Loucy (cell line): ENCODE measurements around the gene CD209.

ENCODE experiments used
- H2AFZ ChIP-seq: fragments of 200-600 bp; sonication (generic); 2 replicates; pipeline ENCODE4 v1.6.0; 2016; ENCODE audit warnings: antibody characterized with exemption, mild to moderate bottlenecking, low read length, moderate library complexity
- H3F3A ChIP-seq: fragments of 200-600 bp; 2 replicates; pipeline ENCODE4 v1.6.0; 2016; ENCODE audit warnings: antibody characterized with exemption, low read depth, mild to moderate bottlenecking
- H3K27me3 ChIP-seq: fragments of 200-600 bp; sonication (generic); 2 replicates; pipeline ENCODE4 v1.6.1; 2014; ENCODE audit warnings: low read length, mild to moderate bottlenecking; ENCODE audit not compliant: insufficient read depth, poor library complexity, severe bottlenecking
- H3K36me3 ChIP-seq: fragments of 200-600 bp; sonication (generic); 2 replicates; pipeline ENCODE4 v1.6.1; 2016; ENCODE audit warnings: low read length; ENCODE audit not compliant: insufficient read depth
- H3K4me1 ChIP-seq: fragments of 200-600 bp; sonication (generic); 2 replicates; pipeline ENCODE4 v1.5.1; 2014; ENCODE audit warnings: low read length, mild to moderate bottlenecking; ENCODE audit not compliant: insufficient read depth, poor library complexity, severe bottlenecking
- H3K4me2 ChIP-seq: fragments of 200-600 bp; sonication (generic); 2 replicates; pipeline ENCODE4 v1.6.0; 2014; ENCODE audit warnings: antibody characterized with exemption, low read length, low read depth, mild to moderate bottlenecking; ENCODE audit not compliant: poor library complexity, severe bottlenecking
- H3K4me3 ChIP-seq: fragments of 200-600 bp; sonication (generic); 2 replicates; pipeline ENCODE4 v1.5.1; 2014; ENCODE audit warnings: low read length, mild to moderate bottlenecking, mixed read lengths; ENCODE audit not compliant: poor library complexity, severe bottlenecking
- H3K79me2 ChIP-seq: fragments of 200-600 bp; sonication (generic); 2 replicates; pipeline ENCODE4 v1.6.1; 2014; ENCODE audit warnings: low read length; ENCODE audit not compliant: insufficient read depth
- H3K9ac ChIP-seq: fragments of 200-600 bp; sonication (generic); 2 replicates; pipeline ENCODE4 v1.6.0; 2014; ENCODE audit warnings: mild to moderate bottlenecking, low read depth, low read length, moderate library complexity; ENCODE audit not compliant: poor library complexity, severe bottlenecking
- H3K9me2 ChIP-seq: fragments of 200-600 bp; sonication (generic); replicated peaks from 2 replicates; pipeline ENCODE4 v1.6.1; 2016; ENCODE audit warnings: low read depth, low read length, mixed read lengths
- H3K9me3 ChIP-seq: fragments of 200-600 bp; sonication (generic); 2 replicates; pipeline ENCODE4 v1.6.1; 2014; ENCODE audit warnings: mild to moderate bottlenecking, antibody characterized with exemption, low read length, low read depth; ENCODE audit not compliant: insufficient read depth
- H4K20me1 ChIP-seq: fragments of 200-600 bp; sonication (generic); 2 replicates; pipeline ENCODE4 v1.6.0; 2014; ENCODE audit warnings: antibody characterized with exemption, low read length, mild to moderate bottlenecking; ENCODE audit not compliant: insufficient read depth, poor library complexity, severe bottlenecking
- CTCF ChIP-seq: fragments of 200-600 bp; sonication (generic); conservative IDR thresholded peaks from 2 replicates; pipeline ENCODE4 v1.5.1; 2014; ENCODE audit warnings: mild to moderate bottlenecking, antibody characterized with exemption, low read length
- EZH2phosphoT487 ChIP-seq: fragments of 200-600 bp; IDR thresholded peaks from 2 replicates; pipeline ENCODE4 v1.6.1; 2018; ENCODE audit warnings: antibody characterized with exemption, mild to moderate bottlenecking, moderate library complexity, borderline replicate concordance

CD209 gene

DNA sequence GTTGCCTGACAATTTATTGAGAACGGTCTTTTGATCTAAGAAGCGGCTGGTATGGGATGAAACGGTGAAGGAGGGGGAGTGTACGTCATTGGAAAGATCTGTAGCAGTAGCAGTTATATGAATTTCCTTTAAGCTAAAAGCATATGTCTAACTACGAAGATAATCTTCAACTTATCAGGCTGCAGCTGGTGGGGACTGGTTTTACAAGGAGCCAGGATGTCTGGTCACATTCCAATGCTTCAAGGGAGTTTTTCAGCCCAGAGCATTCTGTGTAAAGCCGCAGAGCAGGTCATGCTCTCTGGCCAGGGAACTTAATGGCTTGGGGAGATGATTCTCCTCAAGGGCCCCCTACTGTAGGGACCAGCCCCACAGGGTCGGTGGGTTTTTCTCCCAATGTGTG, 44.9 kb upstream of the CD209 start:
- H3K79me2 ChIP-seq, result no peaks in the 10 kb centered on the region
- no peaks in the 10 kb centered on the region for H3F3A ChIP-seq
- no peaks in the 10 kb centered on the region for H3K4me1 ChIP-seq
- no peaks in the 10 kb centered on the region for H3K9me3 ChIP-seq
- no peaks in the 10 kb centered on the region for H4K20me1 ChIP-seq
- no peaks in the 10 kb centered on the region for H3K9me2 ChIP-seq
- no peak overlapping the region for H3K4me3 ChIP-seq
- no peaks in the 10 kb centered on the region for H3K27me3 ChIP-seq
- no peak overlapping the region for H3K4me2 ChIP-seq
- no peak overlapping the region for H3K9ac ChIP-seq
- TF ChIP-seq EZH2phosphoT487 (no peak), CTCF (no peak)
- no peaks in the 10 kb centered on the region for H3K36me3 ChIP-seq
- no peak overlapping the region for H2AFZ ChIP-seq

DNA sequence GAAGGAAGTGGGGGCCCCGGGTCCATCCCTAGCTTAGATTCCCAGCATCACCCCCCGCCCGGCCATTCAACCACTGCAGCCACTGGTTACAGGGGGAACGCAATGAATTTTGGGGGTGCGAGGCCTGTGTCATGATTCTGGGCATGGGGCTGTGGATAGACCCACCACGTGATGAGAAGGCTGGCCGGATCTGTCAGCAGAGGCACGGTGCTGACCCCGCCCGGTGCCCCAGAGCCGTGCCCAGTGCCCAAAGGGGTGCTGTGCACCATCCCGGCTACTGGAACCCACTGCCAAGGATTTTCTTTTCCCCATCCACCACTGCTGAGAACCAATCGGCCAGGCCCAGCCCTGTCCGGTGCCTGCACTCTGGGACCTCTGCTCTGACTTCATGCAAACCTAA, 43.1 kb upstream of the CD209 start:
- Histone ChIP-seq H3K27me3 (no peaks in the 10 kb centered on the region), H3K4me3 (no peak overlapping the region), H3K9me3 (no peaks in the 10 kb centered on the region), H3K9me2 (no peaks in the 10 kb centered on the region), H3K4me2 (no peak overlapping the region), H3K9ac (no peak overlapping the region), H4K20me1 (no peaks in the 10 kb centered on the region), H3K36me3 (no peaks in the 10 kb centered on the region), H3F3A (no peaks in the 10 kb centered on the region), H3K4me1 (no peaks in the 10 kb centered on the region), H2AFZ (no peak overlapping the region), H3K79me2 (no peaks in the 10 kb centered on the region)
- TF ChIP-seq EZH2phosphoT487, result no peak
- no peak for TF ChIP-seq CTCF

DNA sequence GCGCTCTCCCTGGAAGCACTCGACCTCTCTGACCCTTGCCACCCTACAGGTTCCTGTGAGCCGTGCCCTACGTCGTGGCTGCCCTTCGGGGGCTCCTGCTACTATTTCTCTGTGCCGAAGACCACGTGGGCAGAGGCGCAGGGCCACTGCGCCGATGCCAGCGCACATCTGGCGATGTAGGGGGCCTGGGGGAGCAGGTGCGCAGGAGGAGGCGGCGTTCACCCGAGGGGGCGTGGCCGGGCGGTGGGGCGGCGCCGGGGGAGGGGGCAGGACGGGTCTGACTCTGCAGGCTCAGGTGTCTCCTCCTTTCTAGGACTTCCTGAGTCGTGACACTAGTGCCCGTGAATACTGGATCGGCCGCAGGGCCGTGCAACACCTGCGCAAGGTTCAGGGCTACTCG, 42.1 kb upstream of the CD209 start:
- TF ChIP-seq CTCF (no peak), EZH2phosphoT487 (no peak)
- H3K9me3 ChIP-seq, result peaks cover 5% of the 10 kb centered on the region; the same call in 1 of the 2 replicates
- H3K36me3 ChIP-seq, result no peaks in the 10 kb centered on the region
- H3K9ac ChIP-seq, result no peak overlapping the region
- H3K4me2 ChIP-seq, result no peak overlapping the region
- H2AFZ ChIP-seq, result no peak overlapping the region
- H3F3A ChIP-seq, result no peaks in the 10 kb centered on the region
- H3K4me3 ChIP-seq, result no peak overlapping the region
- no peaks in the 10 kb centered on the region for H3K4me1 ChIP-seq
- no peaks in the 10 kb centered on the region for H4K20me1 ChIP-seq
- no peaks in the 10 kb centered on the region for H3K9me2 ChIP-seq
- no peaks in the 10 kb centered on the region for H3K27me3 ChIP-seq
- no peaks in the 10 kb centered on the region for H3K79me2 ChIP-seq
